ENCODE results near the gene CDC34.

Gene CDC34

GRCh38 chr19:543910-544608, 12.5 kb downstream of the CDC34 start, which contains the start of gene GZMM:
TSS of gene GZMM (plus strand) at chr19:544053. CDS start at chr19:544072, 19 bp downstream.
- DNase-seq (ENCODE audit: low spot score) = no peak

DNA sequence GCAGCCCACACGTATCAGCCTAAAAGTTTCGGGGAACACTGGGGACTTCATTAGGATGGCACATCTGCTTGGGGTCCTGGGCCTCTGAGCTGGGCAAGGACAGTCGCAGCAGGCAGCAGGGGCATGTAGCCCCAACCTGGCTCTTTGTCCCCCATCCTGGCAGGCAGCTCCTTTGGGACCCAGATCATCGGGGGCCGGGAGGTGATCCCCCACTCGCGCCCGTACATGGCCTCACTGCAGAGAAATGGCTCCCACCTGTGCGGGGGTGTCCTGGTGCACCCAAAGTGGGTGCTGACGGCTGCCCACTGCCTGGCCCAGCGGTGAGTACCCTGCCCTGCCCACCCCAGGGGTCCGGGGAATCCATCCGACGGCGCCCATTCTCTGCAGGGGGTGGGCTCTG, 15.6 kb downstream of the CDC34 start:
- DNase-seq (ENCODE audit: low spot score) = no peak

DNA sequence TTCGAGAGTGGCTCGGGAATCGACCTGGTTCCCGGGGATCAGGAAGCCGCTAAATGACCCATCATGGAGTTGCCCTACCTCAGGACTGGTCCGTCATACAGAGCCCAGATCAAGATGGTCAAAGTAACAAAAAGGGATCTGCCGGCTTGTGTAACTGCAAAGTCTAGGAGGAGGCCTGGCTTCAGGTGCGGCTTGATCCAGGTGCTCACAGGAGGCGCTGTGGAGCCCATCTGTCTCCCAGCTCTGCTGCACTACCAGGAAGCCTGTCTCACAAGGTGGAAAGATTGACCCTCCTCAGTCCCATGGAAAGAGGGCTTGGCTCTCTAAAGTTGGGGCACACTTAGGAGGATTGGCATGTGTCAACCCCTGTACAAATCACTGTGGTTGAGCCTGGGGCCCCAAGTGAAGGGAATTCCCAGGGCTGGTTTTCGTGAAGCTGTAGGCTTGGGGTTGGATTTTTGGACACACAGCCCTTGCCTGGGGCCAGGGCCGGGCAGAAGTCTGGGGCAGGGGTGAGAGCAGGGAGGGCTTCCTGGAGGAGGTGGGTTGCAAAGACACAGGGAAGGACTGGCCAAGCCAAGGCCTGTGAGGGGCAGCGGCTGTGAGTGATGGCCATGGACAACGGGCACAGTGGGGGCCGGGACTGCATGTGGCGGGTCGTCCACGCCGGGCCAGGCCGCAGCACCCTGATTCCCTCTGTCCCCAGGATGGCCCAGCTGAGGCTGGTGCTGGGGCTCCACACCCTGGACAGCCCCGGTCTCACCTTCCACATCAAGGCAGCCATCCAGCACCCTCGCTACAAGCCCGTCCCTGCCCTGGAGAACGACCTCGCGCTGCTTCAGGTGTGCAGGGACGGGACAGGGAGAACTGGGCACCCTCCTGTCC, 16.5 kb downstream of the CDC34 start:
- DNase-seq (ENCODE audit: low spot score) = no peak

DNA sequence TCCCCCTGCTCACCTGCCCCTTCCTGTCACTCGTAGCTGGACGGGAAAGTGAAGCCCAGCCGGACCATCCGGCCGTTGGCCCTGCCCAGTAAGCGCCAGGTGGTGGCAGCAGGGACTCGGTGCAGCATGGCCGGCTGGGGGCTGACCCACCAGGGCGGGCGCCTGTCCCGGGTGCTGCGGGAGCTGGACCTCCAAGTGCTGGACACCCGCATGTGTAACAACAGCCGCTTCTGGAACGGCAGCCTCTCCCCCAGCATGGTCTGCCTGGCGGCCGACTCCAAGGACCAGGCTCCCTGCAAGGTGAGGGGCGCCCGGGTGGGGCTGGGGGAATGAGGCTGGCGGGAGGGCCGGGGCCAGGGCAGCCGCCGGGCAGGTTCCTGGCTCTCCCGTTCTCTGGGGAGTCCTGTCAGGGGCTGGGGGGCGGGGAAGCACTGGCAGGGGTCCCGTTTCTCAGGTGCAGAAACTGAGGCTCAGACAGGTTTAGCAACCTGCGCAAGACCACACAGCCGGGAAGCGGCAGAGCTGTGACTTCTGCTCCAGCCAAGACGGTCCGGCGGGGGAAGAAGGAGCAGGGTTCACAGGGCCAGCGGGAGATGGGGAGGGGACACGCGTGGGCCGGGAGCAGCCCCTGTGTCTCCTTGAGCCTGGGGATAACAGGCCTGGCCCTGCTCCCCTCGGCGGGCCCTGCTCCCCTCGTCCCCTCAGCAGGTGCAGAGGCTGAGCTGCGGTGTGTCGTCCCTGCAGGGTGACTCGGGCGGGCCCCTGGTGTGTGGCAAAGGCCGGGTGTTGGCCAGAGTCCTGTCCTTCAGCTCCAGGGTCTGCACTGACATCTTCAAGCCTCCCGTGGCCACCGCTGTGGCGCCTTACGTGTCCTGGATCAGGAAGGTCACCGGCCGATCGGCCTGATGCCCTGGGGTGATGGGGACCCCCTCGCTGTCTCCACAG, 17.6 kb downstream of the CDC34 start:
- no peak for DNase-seq (ENCODE audit: low spot score)

GRCh38 chr19:554817-555216, 23.3 kb downstream of the CDC34 start:
- DNase-seq (ENCODE audit: low spot score) = no peak

- no peak for DNase-seq (ENCODE audit: low spot score)
Observed at GRCh38 chr19:555474-555808, 23.9 kb downstream of the CDC34 start.

GRCh38 chr19:556611-557382, 25.2 kb downstream of the CDC34 start:
- DNase-seq (ENCODE audit: low spot score) = no peak

- no peak for DNase-seq (ENCODE audit: low spot score)
Observed at GRCh38 chr19:558770-559439, 27.3 kb downstream of the CDC34 start.

- no peak for DNase-seq (ENCODE audit: low spot score)
Observed at GRCh38 chr19:560121-560520, 28.6 kb downstream of the CDC34 start.

GRCh38 chr19:566403-566802, 34.8 kb downstream of the CDC34 start:
- DNase-seq (ENCODE audit: low spot score) = peak; percentile 68

GRCh38 chr19:566844-567243, 35.3 kb downstream of the CDC34 start:
- no peak for DNase-seq (ENCODE audit: low spot score)

DNA sequence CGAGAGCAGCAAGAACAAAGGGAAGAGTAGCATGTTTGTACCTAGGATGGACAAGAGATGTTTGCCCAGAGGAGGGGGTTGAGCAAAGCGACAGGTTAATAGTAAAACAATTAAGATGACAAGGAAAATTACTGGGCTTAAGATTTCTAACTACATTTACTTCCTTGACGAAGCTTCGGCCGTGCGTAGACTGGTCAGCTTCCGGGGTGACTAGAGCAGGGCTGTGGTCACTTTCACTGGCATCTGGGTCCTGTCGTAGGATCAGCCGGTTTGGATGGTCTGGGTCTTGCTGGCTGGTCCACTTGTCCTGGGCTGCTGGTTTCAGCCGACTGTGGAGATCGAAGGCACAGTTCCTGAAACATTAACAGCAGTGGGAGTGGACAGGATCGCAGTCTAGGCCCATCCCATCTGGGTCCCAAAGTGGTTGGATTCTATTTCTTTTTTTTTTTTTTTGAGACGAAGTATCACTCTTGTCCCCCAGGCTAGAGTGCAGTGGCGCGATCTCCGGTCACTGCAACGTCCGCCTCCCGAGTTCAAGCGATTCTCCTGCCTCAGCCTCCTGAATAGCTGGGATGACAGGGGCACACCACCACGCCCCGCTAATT, 35.8 kb downstream of the CDC34 start:
- no peak for DNase-seq (ENCODE audit: low spot score)

- no peak for DNase-seq (ENCODE audit: low spot score)
Observed at GRCh38 chr19:570251-570686, 38.7 kb downstream of the CDC34 start.

DNA sequence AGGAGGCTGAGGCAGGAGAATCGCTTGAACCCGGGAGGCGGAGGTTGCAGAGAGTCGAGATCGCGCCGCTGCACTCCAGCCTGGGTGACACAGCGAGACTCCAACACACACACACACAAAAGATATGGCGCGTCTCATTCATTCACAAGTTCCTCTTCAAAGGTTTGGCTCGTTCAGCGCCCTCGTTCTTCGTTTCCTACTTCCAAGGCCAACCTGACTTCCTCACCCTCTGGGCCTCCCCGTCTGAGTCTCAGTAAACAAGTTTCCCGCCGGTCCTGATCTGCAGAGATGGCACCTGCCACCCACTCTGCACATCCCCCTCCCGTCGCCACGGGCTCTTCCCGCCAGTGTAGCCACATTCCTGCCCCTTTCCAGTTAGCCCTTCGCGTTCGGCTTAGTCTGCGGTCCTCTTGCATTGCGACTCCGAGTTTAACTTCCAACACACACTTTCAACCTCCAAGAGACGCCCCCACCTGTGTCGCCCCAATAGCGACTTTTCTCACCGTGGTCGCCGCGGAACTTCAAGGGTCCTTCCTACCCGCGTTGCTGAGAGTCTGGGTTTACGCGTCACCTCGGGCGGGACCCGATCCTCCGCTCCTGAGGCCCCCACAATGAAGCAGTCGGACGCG, 39.5 kb downstream of the CDC34 start:
- peak; percentile 63 for DNase-seq (ENCODE audit: low spot score)

DNA sequence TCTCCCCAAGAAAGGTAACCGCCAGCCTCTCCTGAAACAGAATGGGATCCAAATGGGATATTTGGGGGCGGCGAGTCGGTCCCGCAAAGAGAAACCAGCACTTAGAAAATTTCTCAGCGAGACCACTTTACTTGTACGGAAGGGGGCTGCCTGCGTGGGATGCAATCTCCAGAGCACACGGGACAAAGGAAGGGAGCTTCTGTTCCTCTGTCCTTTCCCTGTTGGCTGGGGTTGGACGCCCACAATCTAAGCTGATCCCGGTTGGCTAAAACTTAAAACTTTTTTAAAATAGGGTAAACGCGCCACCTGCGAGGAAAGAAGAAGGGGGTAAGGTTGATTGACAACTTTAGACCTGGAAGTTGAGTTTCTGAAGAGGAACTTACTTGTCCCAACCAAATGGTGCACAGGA, 40.0 kb downstream of the CDC34 start:
- no peak for DNase-seq (ENCODE audit: low spot score)

- DNase-seq (ENCODE audit: low spot score) = peak; percentile 97
Observed at GRCh38 chr19:572140-572742, 40.7 kb downstream of the CDC34 start, which contains the start of gene BSG. TSS of gene BSG (plus strand) at chr19:572596. CDS start at chr19:572635, 39 bp downstream.

GRCh38 chr19:572743-573518, 41.4 kb downstream of the CDC34 start:
- DNase-seq (ENCODE audit: low spot score) = no peak

- DNase-seq (ENCODE audit: low spot score) = no peak
Observed at GRCh38 chr19:573519-573825, 41.9 kb downstream of the CDC34 start.
